H1 (cell line): ENCODE results near the gene MAPKAP1. TPM values are rescaled to one million over a fixed set of nuclear protein-coding genes. Genes with fewer than 3 reads are reported as not detected.

Source experiments
- POU5F1 ChIP-seq: IDR thresholded peaks from 2 replicates; pipeline ENCODE4 v1.6.1; 2011; ENCODE audit warnings: low read depth, mild to moderate bottlenecking, low read length, moderate library complexity
- RBBP5 ChIP-seq: IDR thresholded peaks from 2 replicates; pipeline ENCODE4 v1.7.1; 2012; ENCODE audit warnings: low read depth, mild to moderate bottlenecking, inconsistent platforms, low read length, moderate library complexity, borderline replicate concordance
- SIN3A ChIP-seq, 2 experiments: IDR thresholded peaks in 1 of 2; conservative IDR thresholded peaks in 1 of 2; 2 replicates each; pipeline ENCODE4 v1.6.1; 2011 to 2012; ENCODE audit warnings: low read length in 2 of 2, improper control_type of control experiment in 1 of 2, low read depth in 1 of 2, mild to moderate bottlenecking in 1 of 2
- SP2 ChIP-seq: IDR thresholded peaks from 2 replicates; pipeline ENCODE4 v1.6.1; 2012; ENCODE audit warnings: mild to moderate bottlenecking, low read length, inconsistent platforms
- YY1 ChIP-seq: IDR thresholded peaks from 2 replicates; pipeline ENCODE4 v1.6.1; 2011; ENCODE audit warnings: low read depth, mild to moderate bottlenecking, low read length
- polyA plus RNA-seq, 7 experiments: library from polyadenylated mRNA; depleted of rRNA in 3 of 7; stranded (reverse) in 5 of 7; unstranded in 2 of 7; fragments of >200 nt in 5 of 7; fragments of 200-250 nt in 2 of 7; gene quantifications; 1 replicate in 5 of 7; 2 replicates in 1 of 7; 4 replicates in 1 of 7; pipeline versions ENCODE4 v1.2.1 to v1.2.3, GENCODE V29; 2011 to 2013; ENCODE audit warnings: missing spikeins in 2 of 7, mixed read lengths in 2 of 7
- total RNA-seq: library from RNA; stranded (reverse); fragmentation: NEBNext Ultra II Directional; extraction: Animal tissue kit (Norgen Biotek cat#: 25700); gene quantifications from 2 replicates; pipeline ENCODE4 v1.2.1, GENCODE V29; 2021

MAPKAP1 gene
- total and polyA plus RNA-seq, 2 of the 8 experiments (the other 6 are each of a cell fraction or from before 2014, with no cell fraction given) = 79.2 to 140 TPM

DNA sequence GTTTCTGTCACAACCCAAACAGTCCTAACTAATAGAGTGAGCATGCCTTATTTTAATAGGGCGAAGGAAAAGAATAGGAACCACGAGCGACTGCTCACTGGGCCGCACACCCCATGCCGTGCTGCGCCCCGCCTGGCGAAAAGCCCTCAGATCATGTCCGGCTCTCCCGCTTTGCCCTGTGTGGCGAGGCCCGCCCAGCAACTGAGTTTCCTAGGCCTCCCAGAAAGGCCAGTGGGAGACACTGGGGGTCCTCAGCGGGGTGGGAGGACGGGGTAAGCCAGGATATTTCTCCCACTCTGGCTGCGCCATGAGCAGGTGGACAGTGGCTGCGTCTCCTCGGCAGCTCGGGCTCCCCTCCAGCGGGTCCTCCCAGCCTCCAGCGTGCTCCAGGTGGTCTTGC is 307.3 kb downstream of the MAPKAP1 start (continued):
- TF ChIP-seq SP2 (no peak), RBBP5 (no peak), POU5F1 (no peak), YY1 (no peak), SIN3A (conservative IDR thresholded peaks at IDR 0.05 in 1 of 2, IDR thresholded peaks at IDR 0.05 in 1 of 2; ENCODE audit: low read depth in 1 of 2, low read length in 2 of 2) (no peak)
